Smooth muscle cell (in vitro differentiated cells): ENCODE measurements around the gene RAP2A. TPM values are rescaled to one million over a fixed set of nuclear protein-coding genes. Genes with fewer than 3 reads are reported as not detected.

Experiments
- DNase-seq: peaks from one replicate; lab custom pipeline; 2025; ENCODE audit not compliant: unreplicated experiment; lab: John Stamatoyannopoulos, UW
- H2AFZ ChIP-seq: fragments of 200-600 bp; sonication (generic); 2 replicates; pipeline ENCODE4 v1.6.0; 2016; ENCODE audit warnings: antibody characterized with exemption, low read depth, mild to moderate bottlenecking
- H3F3A ChIP-seq: fragments of 200-600 bp; sonication (generic); 2 replicates; pipeline ENCODE4 v1.6.0; 2017; ENCODE audit warnings: antibody characterized with exemption, low read depth
- H3K27ac ChIP-seq: fragments of 200-600 bp; sonication (generic); 2 replicates; pipeline ENCODE4 v1.5.1; 2016; ENCODE audit warnings: low read depth, mild to moderate bottlenecking
- H3K27me3 ChIP-seq: fragments of 200-600 bp; sonication (generic); 2 replicates; pipeline ENCODE4 v1.6.1; 2016; ENCODE audit warnings: low read depth, mild to moderate bottlenecking
- H3K36me3 ChIP-seq: fragments of 200-600 bp; sonication (generic); 2 replicates; pipeline ENCODE4 v1.5.1; 2016; ENCODE audit warnings: low read depth
- H3K4me1 ChIP-seq: fragments of 200-600 bp; sonication (generic); 2 replicates; pipeline ENCODE4 v1.5.1; 2016; ENCODE audit warnings: low read depth
- H3K4me2 ChIP-seq: fragments of 200-600 bp; sonication (generic); 2 replicates; pipeline ENCODE4 v1.6.0; 2016; ENCODE audit warnings: mild to moderate bottlenecking
- H3K4me3 ChIP-seq: fragments of 200-600 bp; sonication (generic); 2 replicates; pipeline ENCODE4 v1.5.1; 2016; ENCODE audit warnings: mild to moderate bottlenecking
- H3K79me2 ChIP-seq: fragments of 200-600 bp; sonication (generic); 2 replicates; pipeline ENCODE4 v1.6.0; 2016; ENCODE audit warnings: low read depth, mild to moderate bottlenecking
- H3K9ac ChIP-seq: fragments of 200-600 bp; sonication (generic); 2 replicates; pipeline ENCODE4 v1.6.0; 2016; ENCODE audit warnings: low read depth
- H3K9me3 ChIP-seq: fragments of 200-600 bp; sonication (generic); replicated peaks from 2 replicates; pipeline ENCODE4 v1.5.1; 2016; ENCODE audit warnings: low read depth
- H4K20me1 ChIP-seq: fragments of 200-600 bp; sonication (generic); 2 replicates; pipeline ENCODE4 v1.6.0; 2016; ENCODE audit warnings: low read depth
- CTCF ChIP-seq: fragments of 200-600 bp; sonication (generic); IDR thresholded peaks from 2 replicates; pipeline ENCODE4 v1.5.1; 2017; ENCODE audit warnings: borderline replicate concordance, mild to moderate bottlenecking, antibody characterized with exemption; ENCODE audit not compliant: insufficient read depth, poor library complexity, severe bottlenecking
- WGBS: methylation state at CpG from one replicate; pipeline ENCODE4 v1.1.7; 2016; ENCODE audit warnings: low lambda C conversion rate; 5-methylcytosine and 5-hydroxymethylcytosine counted together
- polyA plus RNA-seq: library from polyadenylated mRNA; unstranded; fragments of >200 nt; fragmentation: Nextera tagmentation; extraction: Ambion mirVana; gene quantifications from 2 replicates; pipeline ENCODE4 v1.2.1, GENCODE V29; 2016
- total RNA-seq: library from RNA; depleted of rRNA; stranded (reverse); fragments of >200 nt; gene quantifications from 2 replicates; pipeline ENCODE4 v1.2.3, GENCODE V29; 2014

The RAP2A gene
- total and polyA plus RNA-seq, 2 experiments from 2014 or later = 8.5 to 24.1 TPM

- Histone ChIP-seq H3K4me1 (no peaks in the 10 kb centered on the region), H3K4me2 (peak overlapping the region; percentile 25), H3K79me2 (no peaks in the 10 kb centered on the region), H3K9ac (no peak overlapping the region), H3K27me3 (no peaks in the 10 kb centered on the region), H3F3A (peaks cover 9% of the 10 kb centered on the region), H3K9me3 (no peaks in the 10 kb centered on the region), H2AFZ (no peak overlapping the region), H3K36me3 (peaks cover 10% of the 10 kb centered on the region), H4K20me1 (no peaks in the 10 kb centered on the region), H3K27ac (no peak overlapping the region), H3K4me3 (no peak overlapping the region)
- DNase-seq = no peak
- WGBS = 81% methylated on average over 3 of the region's 3 CpGs
- TF ChIP-seq CTCF = no peak
Measured at GRCh38 chr13:97390941-97391600, 42.9 kb upstream of the RAP2A start.

- H3K9me3 ChIP-seq = no peaks in the 10 kb centered on the region
- no peaks in the 10 kb centered on the region for H3K79me2 ChIP-seq
- TF ChIP-seq CTCF = no peak
- peaks cover 10% of the 10 kb centered on the region for H3K36me3 ChIP-seq
- H4K20me1 ChIP-seq = no peaks in the 10 kb centered on the region
- H3K27me3 ChIP-seq = no peaks in the 10 kb centered on the region
- H3K9ac ChIP-seq = no peak overlapping the region
- H3K27ac ChIP-seq = no peak overlapping the region
- H3K4me3 ChIP-seq = no peak overlapping the region
- H3K4me1 ChIP-seq = no peaks in the 10 kb centered on the region
- peaks cover 9% of the 10 kb centered on the region for H3F3A ChIP-seq
- no peak overlapping the region for H3K4me2 ChIP-seq
- no peak for DNase-seq
- no peak overlapping the region for H2AFZ ChIP-seq
- 90% methylated on average over 1 of the region's 1 CpG for WGBS
Measured at GRCh38 chr13:97392020-97392419, 41.9 kb upstream of the RAP2A start.

- no peak for DNase-seq
- Histone ChIP-seq H3K9me3 (no peaks in the 10 kb centered on the region), H3K79me2 (no peaks in the 10 kb centered on the region), H3K4me3 (no peak overlapping the region), H3K27ac (no peak overlapping the region), H4K20me1 (no peaks in the 10 kb centered on the region), H3K9ac (no peak overlapping the region), H2AFZ (no peak overlapping the region), H3F3A (peaks cover 9% of the 10 kb centered on the region), H3K4me2 (no peak overlapping the region), H3K27me3 (no peaks in the 10 kb centered on the region), H3K36me3 (peaks cover 10% of the 10 kb centered on the region), H3K4me1 (no peaks in the 10 kb centered on the region)
- no peak for TF ChIP-seq CTCF
Measured at GRCh38 chr13:97394542-97394941, 39.4 kb upstream of the RAP2A start.
